Stomach (tissue), 4 donors: ENCODE data around the gene C9orf72.

ENCODE experiments used
- CTCF ChIP-seq, 7 experiments: fragments of 450-650 bp in 4 of 7; fragments of 200-600 bp in 3 of 7; sonication (generic) in 3 of 7; IDR thresholded peaks; one replicate each; pipeline ENCODE4 v1.5.1; 2016 to 2019; ENCODE audit warnings: antibody characterized with exemption in 7 of 7, control low read depth in 2 of 7, mild to moderate bottlenecking in 1 of 7
- POLR2AphosphoS5 ChIP-seq, 3 donors: sonication (generic); formaldehyde crosslinking; IDR thresholded peaks; one replicate each; pipeline ENCODE4 v1.6.1; 2016; ENCODE audit warnings: antibody characterized with exemption in 3 of 3

- TF ChIP-seq CTCF (IDR thresholded peaks at IDR 0.05) (no peak), POLR2AphosphoS5 (IDR thresholded peaks at IDR 0.05) (no peak)
Measured at GRCh38 chr9:27599870-27600238, 26.6 kb upstream of the C9orf72 start.
